Endodermal cell (in vitro differentiated cells): ENCODE results near the gene CCDC97. TPM values are rescaled to one million over a fixed set of nuclear protein-coding genes. Genes with fewer than 3 reads are reported as not detected.

Experiments used
- DNase-seq: peaks from one replicate; pipeline ENCODE4 v3.0.0-alpha.2; 2017
- H3K27ac ChIP-seq: 2 replicates; pipeline ENCODE4 v1.5.1; 2013; ENCODE audit warnings: mild to moderate bottlenecking, low read depth, low read length, moderate library complexity
- H3K27me3 ChIP-seq: 2 replicates; pipeline ENCODE4 v1.6.1; 2013; ENCODE audit warnings: mild to moderate bottlenecking, low read length, moderate library complexity; ENCODE audit not compliant: insufficient read depth, control insufficient read depth, poor library complexity, severe bottlenecking
- H3K36me3 ChIP-seq: 2 replicates; pipeline ENCODE4 v1.7.0; 2013; ENCODE audit warnings: mild to moderate bottlenecking, low read length, moderate library complexity; ENCODE audit not compliant: control insufficient read depth, insufficient read depth
- H3K4me1 ChIP-seq: one replicate; pipeline ENCODE4 v1.7.0; 2013; ENCODE audit warnings: low read length; ENCODE audit not compliant: control insufficient read depth, insufficient read depth
- H3K4me3 ChIP-seq: 2 replicates; pipeline ENCODE4 v1.5.1; 2013; ENCODE audit warnings: mild to moderate bottlenecking, low read length, moderate library complexity
- H3K9ac ChIP-seq: 2 replicates; pipeline ENCODE4 v1.6.1; 2013; ENCODE audit warnings: mild to moderate bottlenecking, low read length, moderate library complexity; ENCODE audit not compliant: poor library complexity, severe bottlenecking; ENCODE audit errors: extremely low read depth
- H3K9me3 ChIP-seq: 2 replicates; pipeline ENCODE4 v1.6.1; 2013; ENCODE audit warnings: mild to moderate bottlenecking, low read length, moderate library complexity; ENCODE audit not compliant: control insufficient read depth
- H3K27ac Mint-ChIP-seq: 2 replicates; pipeline ENCODE4 v1.8.0; 2020; ENCODE audit warnings: mixed read lengths
- H3K27me3 Mint-ChIP-seq: 2 replicates; pipeline ENCODE4 v1.8.0; 2021; ENCODE audit warnings: mild to moderate bottlenecking, mixed read lengths; ENCODE audit not compliant: insufficient read depth
- H3K36me3 Mint-ChIP-seq: 2 replicates; pipeline ENCODE4 v1.8.0; 2020; ENCODE audit warnings: low read depth, mixed read lengths
- H3K4me1 Mint-ChIP-seq: 2 replicates; pipeline ENCODE4 v1.8.0; 2020; ENCODE audit warnings: mixed read lengths
- H3K4me3 Mint-ChIP-seq: 2 replicates; pipeline ENCODE4 v1.8.0; 2020; ENCODE audit warnings: mild to moderate bottlenecking, moderate library complexity, mixed read lengths
- H3K9me3 Mint-ChIP-seq: 2 replicates; pipeline ENCODE4 v1.8.0; 2020; ENCODE audit warnings: mild to moderate bottlenecking, mixed read lengths
- WGBS, 2 experiments: methylation state at CpG; one replicate each; pipeline versions ENCODE4 v1.1.5 to v1.1.7; 2013; ENCODE audit warnings: missing lambda C conversion rate in 2 of 2, mixed read lengths in 1 of 2; ENCODE audit not compliant: insufficient coverage in 1 of 2, insufficient read length in 1 of 2; 5-methylcytosine and 5-hydroxymethylcytosine counted together
- total RNA-seq, 2 donors: library from RNA; stranded (reverse); fragmentation: NEBNext Ultra II Directional in 1 of 2; extraction: Animal tissue kit (Norgen Biotek cat#: 25700) in 1 of 2; gene quantifications; 2 replicates in 1 of 2; 3 replicates in 1 of 2; pipeline ENCODE4 v1.2.1, GENCODE V29; 2021
- TF ChIP-seq, protein P1 (sequence below): fragments of 200-600 bp; sonication (generic); conservative IDR thresholded peaks from 2 replicates; pipeline ENCODE4 v1.5.0; 2021; ENCODE audit warnings: antibody characterized with exemption, mild to moderate bottlenecking

The CCDC97 gene
- total RNA-seq, 2 donors from 2014 or later: 38.4 to 44.6 TPM

DNA sequence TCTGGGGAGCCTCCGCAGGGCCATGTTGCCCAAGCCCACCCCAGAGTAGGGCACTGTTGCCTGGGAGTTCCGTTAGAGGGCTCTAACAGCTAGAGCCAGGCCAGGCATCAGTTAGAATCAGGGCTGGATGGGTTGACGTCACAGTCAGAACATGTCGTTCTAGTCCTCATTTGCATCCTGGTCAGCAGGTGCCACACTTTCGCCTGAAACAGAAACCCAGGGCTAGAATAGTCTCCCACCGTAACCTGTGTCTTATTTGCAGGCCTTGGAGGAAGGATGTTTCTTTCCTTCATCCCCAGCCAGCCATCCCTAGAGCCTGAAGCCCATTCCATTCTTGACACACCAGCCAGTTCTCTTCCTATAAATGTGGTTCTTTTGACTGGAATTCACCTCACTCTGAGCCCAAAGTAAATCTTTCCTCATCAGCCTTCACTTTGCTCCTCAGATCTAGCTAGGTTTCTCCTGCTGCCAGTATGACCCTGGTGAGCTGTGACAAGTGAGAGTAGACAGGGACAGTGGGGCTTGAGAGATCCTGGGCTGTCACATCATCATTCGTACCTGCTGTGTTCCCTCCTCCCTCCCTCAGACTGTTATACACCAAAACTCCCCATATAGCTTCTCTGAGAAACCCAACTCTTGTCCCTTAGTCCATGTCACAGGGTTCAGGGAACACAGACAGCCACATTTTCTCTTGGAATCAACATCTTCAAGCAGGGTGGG, 12.2 kb upstream of the CCDC97 start:
- H3K4me1 ChIP-seq: peaks cover 7% of the 10 kb centered on the region
- peak overlapping the region; percentile 54 for H3K9ac ChIP-seq
- no peaks in the 10 kb centered on the region for H3K9me3 ChIP-seq
- H3K36me3 ChIP-seq: peaks cover 94% of the 10 kb centered on the region
- H3K27ac ChIP-seq: no peak overlapping the region
- peaks cover 6% of the 10 kb centered on the region for H3K4me1 Mint-ChIP-seq
- H3K4me3 ChIP-seq: no peak overlapping the region
- DNase-seq: no peak
- H3K36me3 Mint-ChIP-seq: peaks cover 89% of the 10 kb centered on the region
- peak overlapping the region; percentile 90 for H3K27ac Mint-ChIP-seq
- 93 to 99% methylated on average over 5 to 7 of the region's 7 CpGs for WGBS, 2 experiments
- no peaks in the 10 kb centered on the region for H3K27me3 ChIP-seq
- H3K9me3 Mint-ChIP-seq: no peaks in the 10 kb centered on the region
- no peaks in the 10 kb centered on the region for H3K27me3 Mint-ChIP-seq
- TF ChIP-seq, protein P1, sequence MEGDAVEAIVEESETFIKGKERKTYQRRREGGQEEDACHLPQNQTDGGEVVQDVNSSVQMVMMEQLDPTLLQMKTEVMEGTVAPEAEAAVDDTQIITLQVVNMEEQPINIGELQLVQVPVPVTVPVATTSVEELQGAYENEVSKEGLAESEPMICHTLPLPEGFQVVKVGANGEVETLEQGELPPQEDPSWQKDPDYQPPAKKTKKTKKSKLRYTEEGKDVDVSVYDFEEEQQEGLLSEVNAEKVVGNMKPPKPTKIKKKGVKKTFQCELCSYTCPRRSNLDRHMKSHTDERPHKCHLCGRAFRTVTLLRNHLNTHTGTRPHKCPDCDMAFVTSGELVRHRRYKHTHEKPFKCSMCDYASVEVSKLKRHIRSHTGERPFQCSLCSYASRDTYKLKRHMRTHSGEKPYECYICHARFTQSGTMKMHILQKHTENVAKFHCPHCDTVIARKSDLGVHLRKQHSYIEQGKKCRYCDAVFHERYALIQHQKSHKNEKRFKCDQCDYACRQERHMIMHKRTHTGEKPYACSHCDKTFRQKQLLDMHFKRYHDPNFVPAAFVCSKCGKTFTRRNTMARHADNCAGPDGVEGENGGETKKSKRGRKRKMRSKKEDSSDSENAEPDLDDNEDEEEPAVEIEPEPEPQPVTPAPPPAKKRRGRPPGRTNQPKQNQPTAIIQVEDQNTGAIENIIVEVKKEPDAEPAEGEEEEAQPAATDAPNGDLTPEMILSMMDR: no peak
- H3K4me3 Mint-ChIP-seq: no peak overlapping the region

DNA sequence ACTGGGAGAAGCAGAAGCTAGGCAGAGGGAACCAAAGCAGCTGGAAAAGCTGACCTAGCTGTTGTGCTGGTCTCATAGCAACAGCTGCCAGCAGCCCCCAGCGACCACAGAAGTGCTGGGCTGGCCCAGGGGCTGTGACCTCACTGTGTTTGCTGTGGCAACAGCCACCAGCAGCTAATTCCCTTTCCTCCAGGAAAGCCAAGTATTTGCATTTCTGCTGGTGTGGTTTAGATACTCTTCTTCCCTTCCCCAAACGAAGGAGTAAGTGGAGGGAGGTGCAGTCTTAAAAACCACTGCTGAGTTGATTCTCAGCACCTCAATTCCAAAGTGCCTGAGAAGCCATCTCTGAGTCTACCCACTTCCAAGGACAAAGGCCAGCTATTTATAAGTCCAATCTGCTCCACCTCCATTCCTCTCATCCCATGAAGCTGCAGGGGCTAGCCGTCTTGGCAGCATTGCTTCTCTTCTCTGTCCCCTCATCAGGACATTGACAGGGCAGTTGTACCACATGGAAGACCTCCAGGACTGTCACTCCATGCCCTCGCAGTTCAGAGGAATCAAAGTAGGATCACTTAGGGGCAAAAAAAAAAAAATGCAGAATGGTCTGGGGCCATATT, 11.5 kb upstream of the CCDC97 start:
- Mint-ChIP-seq H3K4me3 (no peak overlapping the region), H3K27ac (peak overlapping the region; percentile 90), H3K4me1 (peaks cover 6% of the 10 kb centered on the region), H3K27me3 (no peaks in the 10 kb centered on the region), H3K9me3 (no peaks in the 10 kb centered on the region), H3K36me3 (peaks cover 88% of the 10 kb centered on the region)
- TF ChIP-seq, protein P1: no peak
- Histone ChIP-seq H3K9me3 (no peaks in the 10 kb centered on the region), H3K36me3 (peaks cover 92% of the 10 kb centered on the region), H3K27ac (peak overlapping the region; percentile 55), H3K27me3 (no peaks in the 10 kb centered on the region), H3K9ac (peak overlapping the region; percentile 54), H3K4me3 (no peak overlapping the region), H3K4me1 (peaks cover 7% of the 10 kb centered on the region)
- 93 to 100% methylated on average over 1 to 4 of the region's 4 CpGs for WGBS, 2 experiments
- no peak for DNase-seq

DNA sequence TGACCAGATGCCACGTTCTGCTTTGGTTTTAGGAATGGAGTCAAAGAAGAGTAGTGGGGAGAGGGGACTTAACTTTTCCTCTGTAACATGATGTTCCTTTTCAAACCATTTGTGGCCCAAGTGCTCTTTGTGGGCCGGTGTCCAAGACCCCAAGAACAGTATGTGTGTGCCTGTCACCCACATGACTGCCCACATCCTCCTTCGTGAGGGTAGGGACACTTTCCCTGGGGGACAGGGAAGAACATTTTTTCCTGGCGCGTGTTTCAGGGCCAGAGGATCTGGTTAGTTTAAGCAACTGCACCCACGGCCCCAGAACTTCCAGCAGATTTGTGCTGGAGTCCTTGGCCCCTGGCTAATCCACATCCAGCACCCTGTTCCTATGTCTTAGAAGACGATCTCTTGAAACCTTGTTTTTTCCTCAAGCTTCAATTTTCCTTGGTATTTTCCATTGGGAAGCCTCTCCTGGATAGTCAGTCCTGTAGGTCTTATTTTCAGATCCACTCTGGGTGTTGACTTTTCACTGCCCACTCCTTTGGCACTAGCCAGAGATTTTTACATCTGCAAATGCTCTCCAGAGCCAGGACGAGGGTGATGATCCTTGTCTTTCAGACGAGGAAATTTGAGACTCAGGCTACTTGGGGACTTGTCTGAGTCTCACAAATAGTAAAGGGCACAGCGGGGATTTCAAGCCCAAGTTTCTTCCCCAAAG, 10.8 kb upstream of the CCDC97 start:
- H3K27me3 Mint-ChIP-seq: no peaks in the 10 kb centered on the region
- Histone ChIP-seq H3K27ac (no peak overlapping the region), H3K4me1 (peaks cover 7% of the 10 kb centered on the region), H3K4me3 (no peak overlapping the region), H3K36me3 (peaks cover 92% of the 10 kb centered on the region), H3K27me3 (no peaks in the 10 kb centered on the region), H3K9me3 (no peaks in the 10 kb centered on the region), H3K9ac (peak overlapping the region; percentile 54)
- TF ChIP-seq, protein P1: no peak
- WGBS, 2 experiments: 93 to 94% methylated on average over 10 of the region's 10 CpGs
- peaks cover 6% of the 10 kb centered on the region for H3K4me1 Mint-ChIP-seq
- H3K9me3 Mint-ChIP-seq: no peaks in the 10 kb centered on the region
- H3K4me3 Mint-ChIP-seq: no peak overlapping the region
- H3K27ac Mint-ChIP-seq: peak overlapping the region; percentile 67
- H3K36me3 Mint-ChIP-seq: peaks cover 88% of the 10 kb centered on the region
- no peak for DNase-seq
